ENCODE data around the gene MRPS6.

GRCh38 chr21:34135330-34135729 is 62.0 kb downstream of the MRPS6 start:
- TF ChIP-seq CTCF (IDR thresholded peaks at IDR 0.05; ENCODE audit: low read depth, low read length, poor library complexity, severe bottlenecking), result no peak
- no peak for TF ChIP-seq EZH2phosphoT487 (IDR thresholded peaks at IDR 0.05; ENCODE audit: borderline replicate concordance, low read length)
